ENCODE results near the gene NAT10.

- TF ChIP-seq, protein P1, sequence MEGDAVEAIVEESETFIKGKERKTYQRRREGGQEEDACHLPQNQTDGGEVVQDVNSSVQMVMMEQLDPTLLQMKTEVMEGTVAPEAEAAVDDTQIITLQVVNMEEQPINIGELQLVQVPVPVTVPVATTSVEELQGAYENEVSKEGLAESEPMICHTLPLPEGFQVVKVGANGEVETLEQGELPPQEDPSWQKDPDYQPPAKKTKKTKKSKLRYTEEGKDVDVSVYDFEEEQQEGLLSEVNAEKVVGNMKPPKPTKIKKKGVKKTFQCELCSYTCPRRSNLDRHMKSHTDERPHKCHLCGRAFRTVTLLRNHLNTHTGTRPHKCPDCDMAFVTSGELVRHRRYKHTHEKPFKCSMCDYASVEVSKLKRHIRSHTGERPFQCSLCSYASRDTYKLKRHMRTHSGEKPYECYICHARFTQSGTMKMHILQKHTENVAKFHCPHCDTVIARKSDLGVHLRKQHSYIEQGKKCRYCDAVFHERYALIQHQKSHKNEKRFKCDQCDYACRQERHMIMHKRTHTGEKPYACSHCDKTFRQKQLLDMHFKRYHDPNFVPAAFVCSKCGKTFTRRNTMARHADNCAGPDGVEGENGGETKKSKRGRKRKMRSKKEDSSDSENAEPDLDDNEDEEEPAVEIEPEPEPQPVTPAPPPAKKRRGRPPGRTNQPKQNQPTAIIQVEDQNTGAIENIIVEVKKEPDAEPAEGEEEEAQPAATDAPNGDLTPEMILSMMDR (IDR thresholded peaks at IDR 0.05) = no peak
- no peak for TF ChIP-seq POLR2AphosphoS5 (IDR thresholded peaks at IDR 0.05)
- TF ChIP-seq EP300 (IDR thresholded peaks at IDR 0.05) = no peak
- no peak for TF ChIP-seq POLR2A (IDR thresholded peaks at IDR 0.05)
Measured at GRCh38 chr11:34162856-34163255, 57.4 kb downstream of the NAT10 start.

All from gastroesophageal sphincter (tissue), 3 donors.